Stromal cell of bone marrow (primary cell): ENCODE data around the gene DNAH1.
"Not testable (repeated sequence)": the region's sequence is repeated elsewhere in the genome, so short reads cannot be mapped to it uniquely, and the experiment has no call there.

Source experiments
- DNase-seq: peaks from one replicate; pipeline ENCODE4 v3.0.0-alpha.2; 2012; ENCODE audit warnings: low read depth

The DNAH1 gene

GRCh38 chr3:52338131-52338530 is 22.0 kb downstream of the DNAH1 start:
- DNase-seq: not testable (repeated sequence)

- DNase-seq: peak; percentile 70
Measured at GRCh38 chr3:52339612-52340011, 23.5 kb downstream of the DNAH1 start.

- DNase-seq: no peak
Measured at GRCh38 chr3:52341123-52341522, 25.0 kb downstream of the DNAH1 start.

GRCh38 chr3:52343946-52344600 is 28.0 kb downstream of the DNAH1 start:
- DNase-seq: no peak

- peak; percentile 38 for DNase-seq
Measured at GRCh38 chr3:52345521-52346109, 29.5 kb downstream of the DNAH1 start.

GRCh38 chr3:52346623-52347530 is 30.8 kb downstream of the DNAH1 start:
- DNase-seq: peak; percentile 61

- DNase-seq: no peak
Measured at GRCh38 chr3:52347716-52348635, 31.9 kb downstream of the DNAH1 start.

- no peak for DNase-seq
Measured at GRCh38 chr3:52349131-52349530, 33.0 kb downstream of the DNAH1 start.

GRCh38 chr3:52349611-52350395 is 33.7 kb downstream of the DNAH1 start:
- DNase-seq: no peak

- no peak for DNase-seq
Measured at GRCh38 chr3:52350416-52350815, 34.3 kb downstream of the DNAH1 start.

- no peak for DNase-seq
Measured at GRCh38 chr3:52350981-52351761, 35.1 kb downstream of the DNAH1 start.

GRCh38 chr3:52351762-52352368 is 35.7 kb downstream of the DNAH1 start:
- DNase-seq: no peak

- no peak for DNase-seq
Measured at GRCh38 chr3:52352566-52352965, 36.4 kb downstream of the DNAH1 start.

GRCh38 chr3:52353291-52353855 is 37.3 kb downstream of the DNAH1 start:
- no peak for DNase-seq

- DNase-seq: no peak
Measured at GRCh38 chr3:52354676-52355075, 38.6 kb downstream of the DNAH1 start.

- DNase-seq: no peak
Measured at GRCh38 chr3:52355526-52355925, 39.4 kb downstream of the DNAH1 start.

GRCh38 chr3:52356126-52356525 is 40.0 kb downstream of the DNAH1 start:
- no peak for DNase-seq

- DNase-seq: no peak
Measured at GRCh38 chr3:52357151-52358080, 41.3 kb downstream of the DNAH1 start.
